ENCODE results near the gene GPRC6A.

Gene GPRC6A

GRCh38 chr6:116779573-116780164, 49.2 kb downstream of the GPRC6A start:
- TF ChIP-seq, protein P1, sequence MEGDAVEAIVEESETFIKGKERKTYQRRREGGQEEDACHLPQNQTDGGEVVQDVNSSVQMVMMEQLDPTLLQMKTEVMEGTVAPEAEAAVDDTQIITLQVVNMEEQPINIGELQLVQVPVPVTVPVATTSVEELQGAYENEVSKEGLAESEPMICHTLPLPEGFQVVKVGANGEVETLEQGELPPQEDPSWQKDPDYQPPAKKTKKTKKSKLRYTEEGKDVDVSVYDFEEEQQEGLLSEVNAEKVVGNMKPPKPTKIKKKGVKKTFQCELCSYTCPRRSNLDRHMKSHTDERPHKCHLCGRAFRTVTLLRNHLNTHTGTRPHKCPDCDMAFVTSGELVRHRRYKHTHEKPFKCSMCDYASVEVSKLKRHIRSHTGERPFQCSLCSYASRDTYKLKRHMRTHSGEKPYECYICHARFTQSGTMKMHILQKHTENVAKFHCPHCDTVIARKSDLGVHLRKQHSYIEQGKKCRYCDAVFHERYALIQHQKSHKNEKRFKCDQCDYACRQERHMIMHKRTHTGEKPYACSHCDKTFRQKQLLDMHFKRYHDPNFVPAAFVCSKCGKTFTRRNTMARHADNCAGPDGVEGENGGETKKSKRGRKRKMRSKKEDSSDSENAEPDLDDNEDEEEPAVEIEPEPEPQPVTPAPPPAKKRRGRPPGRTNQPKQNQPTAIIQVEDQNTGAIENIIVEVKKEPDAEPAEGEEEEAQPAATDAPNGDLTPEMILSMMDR (IDR thresholded peaks at IDR 0.05; ENCODE audit: low read depth, low read length), result peak; percentile 3; the same call in 1 of the 2 replicates
- no peak overlapping the region for H3K4me3 ChIP-seq (ENCODE audit: low read depth, low read length)

- TF ChIP-seq, protein P1 (IDR thresholded peaks at IDR 0.05; ENCODE audit: low read depth, low read length), result no peak
- H3K4me3 ChIP-seq (ENCODE audit: low read depth, low read length), result no peak overlapping the region
Observed at GRCh38 chr6:116773886-116774285, 55.0 kb downstream of the GPRC6A start.

DNA sequence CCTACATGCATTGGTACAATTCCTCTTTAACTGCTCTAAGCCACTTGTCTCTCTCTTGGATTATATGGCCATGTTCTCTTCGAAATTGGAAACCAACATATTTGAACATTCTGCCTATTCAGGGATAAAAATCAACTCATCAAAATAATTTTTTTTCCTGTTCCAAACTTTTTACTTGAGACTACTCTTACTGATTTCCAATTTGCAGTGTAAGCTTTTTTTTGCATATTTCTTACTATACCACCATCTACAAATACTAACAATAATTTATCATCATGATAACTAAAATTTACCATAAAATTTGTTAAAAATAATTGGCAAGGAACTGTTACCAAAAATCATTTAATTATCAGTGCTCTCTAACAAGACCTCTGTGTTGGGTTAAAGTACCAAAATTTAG, 56.4 kb downstream of the GPRC6A start:
- H3K4me3 ChIP-seq (ENCODE audit: low read depth, low read length), result no peak overlapping the region
- TF ChIP-seq, protein P1 (IDR thresholded peaks at IDR 0.05; ENCODE audit: low read depth, low read length), result no peak

DNA sequence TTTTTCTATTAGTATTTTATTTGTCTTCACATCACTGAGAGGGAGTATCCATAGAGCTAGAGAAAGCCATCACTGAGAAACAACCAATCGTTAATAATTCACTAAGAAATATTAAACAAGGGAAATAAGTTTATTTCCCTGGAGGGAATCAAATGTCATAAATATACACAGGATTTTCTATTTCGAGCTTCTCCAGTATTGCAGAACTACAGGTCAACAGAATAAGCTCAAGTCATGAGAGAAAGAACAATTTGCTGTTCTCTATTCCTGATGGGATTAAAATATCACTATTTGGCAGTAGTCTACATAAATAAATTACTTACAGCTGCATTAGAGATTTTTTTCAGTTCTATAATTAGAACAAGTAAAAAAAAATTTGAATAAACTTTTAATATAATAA, 61.2 kb downstream of the GPRC6A start:
- TF ChIP-seq, protein P1 (IDR thresholded peaks at IDR 0.05; ENCODE audit: low read depth, low read length), result no peak
- H3K4me3 ChIP-seq (ENCODE audit: low read depth, low read length), result no peak overlapping the region

- TF ChIP-seq, protein P1 (IDR thresholded peaks at IDR 0.05; ENCODE audit: low read depth, low read length), result no peak
- no peak overlapping the region for H3K4me3 ChIP-seq (ENCODE audit: low read depth, low read length)
Observed at GRCh38 chr6:116766506-116767176, 62.2 kb downstream of the GPRC6A start.

DNA sequence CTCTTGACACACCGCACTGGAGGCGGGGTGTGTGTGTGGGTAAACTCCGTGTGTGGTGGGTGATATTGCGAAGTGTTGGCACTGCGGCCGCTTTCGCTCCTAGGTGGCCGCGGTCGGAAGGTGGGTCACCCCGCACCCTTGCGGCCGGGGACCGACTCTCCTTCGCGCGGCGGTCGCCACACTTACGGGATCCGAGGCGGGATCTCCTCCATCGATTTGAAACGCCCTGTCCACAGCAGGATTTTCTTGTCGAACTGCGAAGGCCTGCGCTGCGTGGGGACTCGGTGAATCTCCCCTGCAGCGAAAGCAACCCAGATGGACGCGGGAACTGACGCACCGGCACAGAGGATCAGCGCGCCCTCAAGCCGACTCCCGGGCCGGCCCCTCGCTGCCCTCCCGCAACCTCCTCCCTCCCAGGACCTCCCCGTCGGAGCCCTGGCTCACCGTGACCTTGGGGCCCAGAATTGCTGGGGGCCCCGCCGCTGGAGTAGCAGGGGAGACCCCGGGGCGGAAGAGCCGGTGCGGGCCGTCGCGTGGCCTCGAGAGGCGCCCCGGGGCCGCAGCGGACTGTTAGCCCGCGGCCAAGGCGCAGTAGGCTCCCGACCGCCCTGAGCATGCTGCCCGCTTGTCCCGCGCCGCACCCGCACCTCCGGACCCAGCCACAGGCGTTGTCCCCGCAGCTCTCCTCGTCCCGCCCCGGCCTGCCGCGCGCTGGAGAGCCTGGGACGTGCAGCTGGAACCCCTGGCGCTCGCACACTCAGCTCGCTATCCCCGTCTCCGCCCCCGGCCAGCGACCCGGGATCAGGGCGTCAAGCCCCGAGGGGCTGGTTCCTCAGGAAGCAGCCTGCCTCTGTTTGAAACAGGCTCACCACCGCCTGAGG, 63.7 kb downstream of the GPRC6A start, which contains the start of gene FAM162B:
Gene FAM162B, minus strand, starts transcription at position 759 of the 881 bp plus-strand sequence. Its CDS starts 143 bp downstream, at position 616.
- peak within 1 kb of the TSS; percentile 67 for H3K4me3 ChIP-seq (ENCODE audit: low read depth, low read length)
- TF ChIP-seq, protein P1 (IDR thresholded peaks at IDR 0.05; ENCODE audit: low read depth, low read length), result no peak

All from WI38 (cell line).